HEK293 (cell line): Measurements from ENCODE around the gene SLC38A3.

Source experiments
- CTCF ChIA-PET: fragments of 350-600 bp; formaldehyde crosslinking; extraction: SDS; loops from one replicate; lab custom pipeline; 2021; ENCODE audit warnings: antibody characterized with exemption; lab: Yijun Ruan, JAX
- POLR2A ChIA-PET: fragments of 300-600 bp; formaldehyde crosslinking; extraction: SDS; loops from one replicate; lab custom pipeline; 2020; ENCODE audit warnings: antibody characterized with exemption, inconsistent platforms; lab: Yijun Ruan, JAX
- H3K27ac ChIP-seq: fragments of 200-500 bp; sonication (Bioruptor generic); 2 replicates; pipeline ENCODE4 v1.5.1; 2014; ENCODE audit warnings: low read depth, low read length, control low read depth, inconsistent platforms; ENCODE audit errors: extremely low read depth
- H3K36me3 ChIP-seq, 2 experiments: fragments of 200-500 bp in 1 of 2; sonication (Bioruptor generic) in 1 of 2; 1 replicate in 1 of 2; 2 replicates in 1 of 2; pipeline ENCODE4 v1.5.1; 2014 to 2017; ENCODE audit warnings: inconsistent platforms in 2 of 2, low read length in 2 of 2; ENCODE audit not compliant: control insufficient read depth in 2 of 2, insufficient read depth in 1 of 2
- H3K4me1 ChIP-seq: fragments of 200-500 bp; sonication (Bioruptor generic); 2 replicates; pipeline ENCODE4 v1.5.1; 2014; ENCODE audit warnings: mild to moderate bottlenecking, low read length, inconsistent platforms; ENCODE audit not compliant: control insufficient read depth, insufficient read depth
- H3K4me3 ChIP-seq: 2 replicates; pipeline ENCODE4 v1.5.1; 2011; ENCODE audit warnings: low read depth, mild to moderate bottlenecking, control low read depth, low read length, moderate library complexity
- H3K9me3 ChIP-seq: fragments of 200-500 bp; sonication (Bioruptor generic); 2 replicates; pipeline ENCODE4 v1.5.1; 2014; ENCODE audit warnings: low read depth, low read length, inconsistent platforms; ENCODE audit not compliant: control insufficient read depth, insufficient read depth
- EGR2 ChIP-seq: fragments of 450-650 bp; formaldehyde crosslinking; IDR thresholded peaks from 2 replicates; pipeline ENCODE4 v1.5.1; 2016; ENCODE audit warnings: low read depth, missing biosample characterization, missing genetic modification characterization
- FEZF1 ChIP-seq: fragments of 450-650 bp; formaldehyde crosslinking; IDR thresholded peaks from 2 replicates; pipeline ENCODE4 v1.5.1; 2016; ENCODE audit warnings: missing biosample characterization, missing genetic modification characterization
- GLI4 ChIP-seq: fragments of 450-650 bp; formaldehyde crosslinking; IDR thresholded peaks from 2 replicates; pipeline ENCODE4 v1.5.1; 2016; ENCODE audit warnings: missing biosample characterization, missing genetic modification characterization
- GLIS1 ChIP-seq: fragments of 450-650 bp; formaldehyde crosslinking; IDR thresholded peaks from 2 replicates; pipeline ENCODE4 v1.5.1; 2016; ENCODE audit warnings: missing biosample characterization, missing genetic modification characterization
- KLF1 ChIP-seq: fragments of 450-650 bp; formaldehyde crosslinking; IDR thresholded peaks from 2 replicates; pipeline ENCODE4 v1.5.1; 2016; ENCODE audit warnings: missing biosample characterization, missing genetic modification characterization
- KLF16 ChIP-seq: fragments of 450-650 bp; formaldehyde crosslinking; IDR thresholded peaks from 2 replicates; pipeline ENCODE4 v1.5.1; 2017; ENCODE audit warnings: missing biosample characterization, missing genetic modification characterization
- REPIN1 ChIP-seq: fragments of 450-650 bp; formaldehyde crosslinking; IDR thresholded peaks from 2 replicates; pipeline ENCODE4 v1.5.1; 2017; ENCODE audit warnings: missing biosample characterization, missing genetic modification characterization, low read depth
- SCRT2 ChIP-seq: fragments of 450-650 bp; formaldehyde crosslinking; IDR thresholded peaks from 2 replicates; pipeline ENCODE4 v1.5.1; 2016; ENCODE audit warnings: missing biosample characterization, missing genetic modification characterization
- WT1 ChIP-seq: fragments of 450-650 bp; formaldehyde crosslinking; IDR thresholded peaks from 2 replicates; pipeline ENCODE4 v1.5.1; 2016; ENCODE audit warnings: missing biosample characterization, missing genetic modification characterization
- ZFHX2 ChIP-seq: fragments of 450-650 bp; formaldehyde crosslinking; conservative IDR thresholded peaks from 2 replicates; pipeline ENCODE4 v1.5.1; 2016; ENCODE audit warnings: missing biosample characterization, missing genetic modification characterization
- ZIC2 ChIP-seq: fragments of 450-650 bp; formaldehyde crosslinking; IDR thresholded peaks from 2 replicates; pipeline ENCODE4 v1.5.1; 2016; ENCODE audit warnings: missing biosample characterization, missing genetic modification characterization
- ZNF341 ChIP-seq: fragments of 450-650 bp; formaldehyde crosslinking; IDR thresholded peaks from 2 replicates; pipeline ENCODE4; 2016; ENCODE audit warnings: low read depth, missing biosample characterization, missing genetic modification characterization
- ZNF629 ChIP-seq: fragments of 450-650 bp; formaldehyde crosslinking; IDR thresholded peaks from 2 replicates; pipeline ENCODE4 v1.5.1; 2017; ENCODE audit warnings: missing biosample characterization, missing genetic modification characterization
- ZSCAN23 ChIP-seq: fragments of 450-650 bp; formaldehyde crosslinking; IDR thresholded peaks from 2 replicates; pipeline ENCODE4 v1.5.1; 2016; ENCODE audit warnings: missing biosample characterization, missing genetic modification characterization
- TF ChIP-seq, protein P1 (sequence below): fragments of 450-650 bp; formaldehyde crosslinking; IDR thresholded peaks from 2 replicates; pipeline ENCODE4 v1.5.1; 2016; ENCODE audit warnings: missing biosample characterization, missing genetic modification characterization
- TF ChIP-seq, protein P2 (sequence below): fragments of 450-650 bp; formaldehyde crosslinking; IDR thresholded peaks from 2 replicates; pipeline ENCODE4 v1.5.1; 2017; ENCODE audit warnings: missing biosample characterization, missing genetic modification characterization
- TF ChIP-seq, protein P3 (sequence below): fragments of 450-650 bp; formaldehyde crosslinking; IDR thresholded peaks from 2 replicates; pipeline ENCODE4 v1.5.1; 2017; ENCODE audit warnings: missing biosample characterization, missing genetic modification characterization
- TF ChIP-seq, protein P4 (sequence below): fragments of 450-650 bp; formaldehyde crosslinking; IDR thresholded peaks from 2 replicates; pipeline ENCODE4 v1.5.1; 2016; ENCODE audit warnings: missing biosample characterization, missing genetic modification characterization

The SLC38A3 gene

DNA sequence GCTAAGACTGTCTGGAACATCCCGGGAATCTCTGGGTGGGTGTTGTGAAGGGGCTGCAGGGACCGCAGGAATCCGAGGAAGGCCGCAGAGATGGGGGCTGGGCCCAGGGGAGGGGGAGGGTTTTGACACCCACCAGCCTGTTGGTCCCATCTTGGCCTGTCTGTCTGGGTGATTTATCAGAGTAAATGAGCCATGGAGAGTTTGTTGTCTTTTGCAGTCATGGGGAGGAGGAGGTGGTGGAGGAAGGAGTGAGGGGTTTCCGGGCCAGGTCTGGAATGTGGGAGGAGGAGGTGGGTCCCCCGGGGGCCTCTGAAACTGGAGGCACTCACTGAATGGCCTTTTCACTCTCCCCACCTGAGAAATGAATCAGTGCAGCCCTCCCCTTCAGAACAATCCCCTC, 38.5 kb upstream of the SLC38A3 start:
- H3K4me1 ChIP-seq, result peaks cover 10% of the 10 kb centered on the region
- CTCF ChIA-PET, result no interaction called here
- H3K9me3 ChIP-seq, result no peaks in the 10 kb centered on the region
- POLR2A ChIA-PET, result no interaction called here
- TF ChIP-seq KLF16 (tag by site-specific recombination), result 0 out of 2 replicates have a peak, but pooled peaks have one; percentile 33
- TF ChIP-seq, protein P1, sequence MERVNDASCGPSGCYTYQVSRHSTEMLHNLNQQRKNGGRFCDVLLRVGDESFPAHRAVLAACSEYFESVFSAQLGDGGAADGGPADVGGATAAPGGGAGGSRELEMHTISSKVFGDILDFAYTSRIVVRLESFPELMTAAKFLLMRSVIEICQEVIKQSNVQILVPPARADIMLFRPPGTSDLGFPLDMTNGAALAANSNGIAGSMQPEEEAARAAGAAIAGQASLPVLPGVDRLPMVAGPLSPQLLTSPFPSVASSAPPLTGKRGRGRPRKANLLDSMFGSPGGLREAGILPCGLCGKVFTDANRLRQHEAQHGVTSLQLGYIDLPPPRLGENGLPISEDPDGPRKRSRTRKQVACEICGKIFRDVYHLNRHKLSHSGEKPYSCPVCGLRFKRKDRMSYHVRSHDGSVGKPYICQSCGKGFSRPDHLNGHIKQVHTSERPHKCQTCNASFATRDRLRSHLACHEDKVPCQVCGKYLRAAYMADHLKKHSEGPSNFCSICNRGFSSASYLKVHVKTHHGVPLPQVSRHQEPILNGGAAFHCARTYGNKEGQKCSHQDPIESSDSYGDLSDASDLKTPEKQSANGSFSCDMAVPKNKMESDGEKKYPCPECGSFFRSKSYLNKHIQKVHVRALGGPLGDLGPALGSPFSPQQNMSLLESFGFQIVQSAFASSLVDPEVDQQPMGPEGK (tag by site-specific recombination), result peak; percentile 48; the same call in 1 of the 2 replicates
- TF ChIP-seq ZSCAN23 (tag by site-specific recombination), result no peak
- no peak for TF ChIP-seq ZNF629 (tag by site-specific recombination)
- peak; percentile 55; the same call in 1 of the 2 replicates for TF ChIP-seq SCRT2
- peak; percentile 2; the same call in 1 of the 2 replicates for TF ChIP-seq GLIS1 (tag by site-specific recombination)
- TF ChIP-seq, protein P2, sequence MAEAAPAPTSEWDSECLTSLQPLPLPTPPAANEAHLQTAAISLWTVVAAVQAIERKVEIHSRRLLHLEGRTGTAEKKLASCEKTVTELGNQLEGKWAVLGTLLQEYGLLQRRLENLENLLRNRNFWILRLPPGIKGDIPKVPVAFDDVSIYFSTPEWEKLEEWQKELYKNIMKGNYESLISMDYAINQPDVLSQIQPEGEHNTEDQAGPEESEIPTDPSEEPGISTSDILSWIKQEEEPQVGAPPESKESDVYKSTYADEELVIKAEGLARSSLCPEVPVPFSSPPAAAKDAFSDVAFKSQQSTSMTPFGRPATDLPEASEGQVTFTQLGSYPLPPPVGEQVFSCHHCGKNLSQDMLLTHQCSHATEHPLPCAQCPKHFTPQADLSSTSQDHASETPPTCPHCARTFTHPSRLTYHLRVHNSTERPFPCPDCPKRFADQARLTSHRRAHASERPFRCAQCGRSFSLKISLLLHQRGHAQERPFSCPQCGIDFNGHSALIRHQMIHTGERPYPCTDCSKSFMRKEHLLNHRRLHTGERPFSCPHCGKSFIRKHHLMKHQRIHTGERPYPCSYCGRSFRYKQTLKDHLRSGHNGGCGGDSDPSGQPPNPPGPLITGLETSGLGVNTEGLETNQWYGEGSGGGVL, result peak; percentile 86
- TF ChIP-seq GLI4 (tag by site-specific recombination), result no peak
- TF ChIP-seq, protein P3, sequence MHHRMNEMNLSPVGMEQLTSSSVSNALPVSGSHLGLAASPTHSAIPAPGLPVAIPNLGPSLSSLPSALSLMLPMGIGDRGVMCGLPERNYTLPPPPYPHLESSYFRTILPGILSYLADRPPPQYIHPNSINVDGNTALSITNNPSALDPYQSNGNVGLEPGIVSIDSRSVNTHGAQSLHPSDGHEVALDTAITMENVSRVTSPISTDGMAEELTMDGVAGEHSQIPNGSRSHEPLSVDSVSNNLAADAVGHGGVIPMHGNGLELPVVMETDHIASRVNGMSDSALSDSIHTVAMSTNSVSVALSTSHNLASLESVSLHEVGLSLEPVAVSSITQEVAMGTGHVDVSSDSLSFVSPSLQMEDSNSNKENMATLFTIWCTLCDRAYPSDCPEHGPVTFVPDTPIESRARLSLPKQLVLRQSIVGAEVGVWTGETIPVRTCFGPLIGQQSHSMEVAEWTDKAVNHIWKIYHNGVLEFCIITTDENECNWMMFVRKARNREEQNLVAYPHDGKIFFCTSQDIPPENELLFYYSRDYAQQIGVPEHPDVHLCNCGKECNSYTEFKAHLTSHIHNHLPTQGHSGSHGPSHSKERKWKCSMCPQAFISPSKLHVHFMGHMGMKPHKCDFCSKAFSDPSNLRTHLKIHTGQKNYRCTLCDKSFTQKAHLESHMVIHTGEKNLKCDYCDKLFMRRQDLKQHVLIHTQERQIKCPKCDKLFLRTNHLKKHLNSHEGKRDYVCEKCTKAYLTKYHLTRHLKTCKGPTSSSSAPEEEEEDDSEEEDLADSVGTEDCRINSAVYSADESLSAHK (tag by site-specific recombination), result 0 out of 2 replicates have a peak, but pooled peaks have one; percentile 41
- peak; percentile 71 for TF ChIP-seq FEZF1 (tag by site-specific recombination)
- 0 out of 2 replicates have a peak, but pooled peaks have one; percentile 37 for TF ChIP-seq ZIC2 (tag by site-specific recombination)
- TF ChIP-seq KLF1 (tag by site-specific recombination), result 0 out of 2 replicates have a peak, but pooled peaks have one; percentile 13
- TF ChIP-seq EGR2, result peak; percentile 96
- TF ChIP-seq WT1 (tag by site-specific recombination), result peak; percentile 90
- TF ChIP-seq ZFHX2 (tag by site-specific recombination), result peak; percentile 97
- 0 out of 2 replicates have a peak, but pooled peaks have one; percentile 10 for TF ChIP-seq ZNF341 (tag by site-specific recombination)
- no peak for TF ChIP-seq REPIN1
- TF ChIP-seq, protein P4, sequence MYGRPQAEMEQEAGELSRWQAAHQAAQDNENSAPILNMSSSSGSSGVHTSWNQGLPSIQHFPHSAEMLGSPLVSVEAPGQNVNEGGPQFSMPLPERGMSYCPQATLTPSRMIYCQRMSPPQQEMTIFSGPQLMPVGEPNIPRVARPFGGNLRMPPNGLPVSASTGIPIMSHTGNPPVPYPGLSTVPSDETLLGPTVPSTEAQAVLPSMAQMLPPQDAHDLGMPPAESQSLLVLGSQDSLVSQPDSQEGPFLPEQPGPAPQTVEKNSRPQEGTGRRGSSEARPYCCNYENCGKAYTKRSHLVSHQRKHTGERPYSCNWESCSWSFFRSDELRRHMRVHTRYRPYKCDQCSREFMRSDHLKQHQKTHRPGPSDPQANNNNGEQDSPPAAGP, result peak; percentile 27; the same call in 1 of the 2 replicates
- TF ChIP-seq, all 188 proteins: peak for 14
- Histone ChIP-seq H3K36me3 (peaks cover 0 to 40% of the 10 kb centered on the region in 2 experiments; a peak in 1 of 3 replicates), H3K27ac (peak overlapping the region; percentile 24; the same call in 1 of the 2 replicates), H3K4me3 (no peak overlapping the region)
